HG03558 (cell line): ENCODE measurements around the gene SNRPA.
"Not testable (repeated sequence)": the region's sequence is repeated elsewhere in the genome, so short reads cannot be mapped to it uniquely, and the experiment has no call there.

ENCODE experiments used
- ATAC-seq: cut with Tn5 transposase; IDR thresholded peaks from one replicate; pipeline ENCODE4 v1.9.1; 2021; ENCODE audit warnings: moderate number of reproducible peaks; ENCODE audit not compliant: unreplicated experiment; ENCODE audit errors: extremely low read depth

Gene SNRPA

DNA sequence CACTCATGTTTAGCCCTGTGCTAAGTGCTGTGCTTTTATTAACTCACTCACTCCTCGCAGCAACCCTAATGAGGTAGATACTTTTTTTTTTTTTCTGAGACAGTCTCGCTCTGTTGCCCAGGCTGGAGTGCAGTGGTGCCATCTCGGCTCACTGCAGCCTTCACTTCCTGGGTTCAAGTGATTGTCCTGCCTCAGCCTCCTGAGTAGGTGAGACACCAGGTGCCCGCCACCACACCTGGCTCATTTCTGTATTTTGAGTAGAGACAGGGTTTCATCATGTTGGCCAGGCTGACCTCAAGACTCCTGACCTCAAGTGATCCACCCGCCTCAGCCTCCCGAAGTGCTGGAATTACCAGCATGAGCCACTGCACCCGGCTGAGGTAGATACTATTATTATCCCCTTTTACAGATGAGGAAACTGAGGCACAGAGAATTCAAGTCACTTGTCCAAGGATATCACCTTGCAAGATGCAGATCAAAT, 31.5 kb upstream of the SNRPA start:
- no peak for ATAC-seq

DNA sequence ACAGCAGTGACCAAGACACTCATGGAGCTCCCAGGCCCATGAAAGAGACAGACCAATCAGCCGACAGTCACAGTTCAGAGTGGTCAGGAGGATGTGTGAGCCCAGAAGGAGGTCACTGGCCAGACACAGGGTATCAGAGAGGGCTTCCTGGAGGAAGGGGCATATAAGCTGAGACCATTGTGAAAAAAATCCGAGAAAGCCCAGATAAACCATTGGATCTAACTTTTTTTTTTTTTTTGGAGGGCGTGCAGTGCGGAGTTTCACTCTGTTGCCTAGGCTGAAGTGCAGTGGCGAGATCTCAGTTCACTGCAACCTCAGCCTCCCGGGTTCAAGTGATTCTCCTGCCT, 29.9 kb upstream of the SNRPA start:
- no peak for ATAC-seq

- ATAC-seq: no peak
Observed at GRCh38 chr19:40721936-40722661, 28.9 kb upstream of the SNRPA start.

DNA sequence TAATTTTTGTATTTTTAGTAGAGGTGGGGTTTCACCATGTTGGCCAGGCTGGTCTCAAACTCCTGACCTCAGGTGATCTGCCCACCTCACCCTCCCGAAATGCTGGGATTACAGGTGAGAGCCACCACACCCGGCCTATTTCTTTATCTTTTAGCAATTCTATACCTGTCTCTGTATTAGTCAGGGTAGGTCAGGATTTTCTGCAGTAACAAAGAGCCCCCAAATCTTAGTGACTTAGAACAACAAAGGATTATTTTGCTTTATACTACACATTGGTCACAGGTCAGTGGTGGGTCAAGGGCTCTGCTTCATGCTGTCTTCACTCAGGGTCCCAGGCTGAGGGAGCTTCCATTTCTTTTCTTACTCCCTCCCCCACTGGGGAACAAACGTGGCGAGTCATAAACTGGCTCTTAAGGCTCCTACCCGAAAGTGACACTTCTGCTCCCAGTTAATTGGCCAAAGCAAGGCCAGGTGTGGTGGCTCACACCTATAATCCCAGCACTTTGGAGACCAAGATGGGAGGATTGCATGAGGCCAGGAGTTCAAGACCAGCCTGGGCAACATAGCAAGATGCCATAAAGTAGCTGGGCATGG, 27.2 kb upstream of the SNRPA start:
- no peak for ATAC-seq

- no peak for ATAC-seq
Observed at GRCh38 chr19:40724315-40724714, 26.7 kb upstream of the SNRPA start.

DNA sequence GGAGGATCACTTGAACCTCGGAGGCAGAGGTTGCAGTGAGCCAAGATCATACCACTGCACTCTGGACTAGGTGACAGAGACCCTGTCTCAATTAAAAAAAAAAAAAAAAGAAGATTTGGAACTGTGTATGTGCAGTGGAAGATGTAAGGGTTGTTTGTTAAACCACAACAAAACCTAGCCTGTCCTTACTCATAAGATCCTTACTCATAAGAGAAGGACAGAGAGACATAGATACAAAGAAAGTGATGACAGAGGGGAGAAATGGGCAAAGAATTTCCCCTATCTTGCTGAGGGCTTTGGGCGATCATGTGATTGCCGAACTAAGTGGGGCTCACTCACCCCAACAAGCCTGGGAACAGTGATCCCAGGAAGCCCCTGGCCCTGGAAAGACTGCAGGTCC, 26.1 kb upstream of the SNRPA start:
- no peak for ATAC-seq

DNA sequence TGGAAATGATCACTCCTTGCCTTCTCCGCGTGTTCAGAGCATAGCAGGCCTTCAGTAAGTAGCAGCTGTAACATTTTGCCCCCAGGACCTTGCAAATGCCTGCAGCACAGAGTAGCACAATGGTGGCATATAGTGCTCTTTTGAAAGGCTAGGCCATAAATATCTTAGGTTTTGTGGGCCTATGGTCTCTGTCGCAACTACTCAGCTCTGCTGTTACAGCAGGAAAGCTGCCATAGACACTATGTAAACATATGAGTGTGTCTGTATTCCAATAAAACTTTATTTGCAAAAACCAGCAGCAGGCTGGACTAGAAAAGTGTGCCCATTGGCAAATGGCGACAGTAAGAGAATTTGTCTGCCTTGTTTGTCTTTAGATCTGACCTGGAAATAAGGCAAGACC, 24.7 kb upstream of the SNRPA start:
- ATAC-seq: no peak

- not testable (repeated sequence) for ATAC-seq
Observed at GRCh38 chr19:40730065-40730464, 20.9 kb upstream of the SNRPA start.

GRCh38 chr19:40732304-40732703, 18.7 kb upstream of the SNRPA start:
- ATAC-seq: not testable (repeated sequence)

DNA sequence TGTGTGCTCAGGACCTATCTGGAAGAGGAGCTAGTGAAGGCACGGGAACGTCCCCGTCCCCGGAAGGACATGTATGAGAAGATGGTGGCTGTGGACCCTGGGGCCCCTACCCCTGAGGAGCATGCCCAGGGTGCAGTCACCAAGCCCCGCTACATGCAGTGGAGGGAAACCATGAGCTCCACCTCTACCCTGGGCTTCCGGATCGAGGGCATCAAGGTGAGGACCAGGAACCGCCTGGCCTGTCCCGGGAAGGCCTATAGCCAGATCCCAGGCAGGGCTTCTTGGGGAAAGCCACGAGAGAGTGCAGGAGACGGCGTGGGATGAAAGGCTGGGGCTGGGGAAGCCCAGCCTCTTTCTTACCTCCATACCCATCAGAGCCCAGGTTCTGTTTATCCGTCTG, 17.9 kb upstream of the SNRPA start:
- no peak for ATAC-seq

- no peak for ATAC-seq
Observed at GRCh38 chr19:40735013-40735771, 15.8 kb upstream of the SNRPA start.

- no peak for ATAC-seq
Observed at GRCh38 chr19:40736661-40737060, 14.3 kb upstream of the SNRPA start.

GRCh38 chr19:40737102-40737644, 13.8 kb upstream of the SNRPA start:
- no peak for ATAC-seq

DNA sequence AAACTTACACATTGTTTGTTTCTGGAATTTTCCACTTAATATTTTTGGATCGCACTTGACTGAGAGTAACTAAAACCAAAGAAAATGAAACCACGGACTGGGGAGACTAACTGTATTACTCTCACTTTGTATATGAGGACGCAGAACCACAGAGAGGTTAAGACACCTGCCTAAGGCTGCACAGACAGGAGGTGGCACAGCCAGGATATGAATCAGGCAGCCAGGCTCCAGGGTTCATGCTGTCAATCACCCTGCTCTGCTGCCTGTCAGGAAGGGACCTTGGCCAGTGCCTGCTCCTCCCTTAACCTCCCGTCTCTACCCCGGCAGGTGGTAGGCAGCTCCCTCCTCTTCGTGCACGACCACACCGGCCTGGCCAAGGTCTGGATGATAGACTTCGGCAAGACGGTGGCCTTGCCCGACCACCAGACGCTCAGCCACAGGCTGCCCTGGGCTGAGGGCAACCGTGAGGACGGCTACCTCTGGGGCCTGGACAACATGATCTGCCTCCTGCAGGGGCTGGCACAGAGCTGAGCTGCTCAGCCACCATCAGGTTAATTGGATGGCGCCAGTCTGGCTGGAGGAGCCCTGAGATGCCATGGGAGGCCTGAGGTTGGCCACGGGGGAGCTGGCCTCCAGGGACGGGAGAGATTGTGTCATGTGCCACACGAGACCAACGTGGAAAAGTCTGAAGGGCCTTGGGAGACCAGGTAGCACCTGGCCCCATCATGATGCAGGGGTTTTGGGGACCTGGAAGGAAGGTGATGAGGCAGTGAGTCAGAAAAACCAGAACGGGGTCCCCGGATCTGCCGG, 11.8 kb upstream of the SNRPA start:
- no peak for ATAC-seq

GRCh38 chr19:40739871-40740703, 10.9 kb upstream of the SNRPA start:
- ATAC-seq: no peak

- ATAC-seq: no peak
Observed at GRCh38 chr19:40740747-40741146, 10.3 kb upstream of the SNRPA start.

DNA sequence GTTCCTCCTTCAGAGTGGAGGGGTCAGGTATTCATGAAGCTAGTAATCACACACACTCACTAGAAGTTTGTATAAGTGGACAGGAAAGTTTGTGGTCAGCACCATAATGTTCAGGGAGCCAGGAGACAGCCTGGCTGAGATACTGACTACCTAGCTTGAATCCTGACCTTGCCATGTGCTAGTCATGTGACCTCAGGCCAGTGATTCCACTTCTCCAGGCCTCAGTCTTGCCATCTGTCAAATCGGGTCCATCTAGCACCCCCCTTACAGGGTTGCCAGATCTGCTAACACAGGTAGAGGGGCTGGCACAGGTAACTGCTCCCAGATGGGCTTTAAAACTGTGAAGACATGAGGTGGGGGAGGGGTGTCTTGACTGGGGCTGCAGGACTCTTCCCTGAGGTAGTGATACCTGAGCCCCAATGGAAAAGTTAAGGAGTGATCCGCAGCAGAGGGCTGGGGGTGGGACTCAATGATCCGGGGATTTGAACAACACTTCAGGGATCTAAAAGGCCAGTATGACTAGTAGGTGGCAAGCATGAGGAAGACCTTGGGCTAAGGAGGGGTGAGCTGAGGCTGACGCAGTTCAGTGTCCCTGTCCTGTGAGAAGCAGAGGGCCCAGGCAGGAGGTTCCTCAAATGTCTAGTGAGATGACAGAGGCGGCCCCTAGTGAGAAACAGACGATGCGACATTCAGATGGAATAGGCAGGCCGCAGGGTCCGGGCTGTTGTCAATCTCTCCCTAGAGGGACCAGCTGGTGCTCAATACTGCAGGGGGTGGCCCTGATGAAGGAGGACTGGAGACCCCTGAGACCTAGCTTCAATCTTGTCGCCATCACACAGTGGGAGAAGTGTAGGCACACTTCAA, 9.2 kb upstream of the SNRPA start:
- ATAC-seq: no peak

GRCh38 chr19:40742477-40742876, 8.5 kb upstream of the SNRPA start:
- ATAC-seq: no peak

GRCh38 chr19:40742886-40743285, 8.1 kb upstream of the SNRPA start:
- ATAC-seq: no peak
